Type B pancreatic cell (in vitro differentiated cells): ENCODE results near the gene NT5C3B. TPM values are rescaled to one million over a fixed set of nuclear protein-coding genes. Genes with fewer than 3 reads are reported as not detected.

Experiments
- DNase-seq: peaks from one replicate; pipeline ENCODE4 v3.0.0; 2021; ENCODE audit warnings: mixed read lengths; ENCODE audit not compliant: unreplicated experiment; ENCODE audit errors: extremely low spot score
- H3K27ac Mint-ChIP-seq: 2 replicates; pipeline ENCODE4 v1.8.0; 2021; ENCODE audit warnings: mild to moderate bottlenecking, mixed read lengths
- H3K27me3 Mint-ChIP-seq: 2 replicates; pipeline ENCODE4 v1.8.0; 2021; ENCODE audit warnings: mixed read lengths
- H3K36me3 Mint-ChIP-seq: 2 replicates; pipeline ENCODE4 v1.8.0; 2021; ENCODE audit warnings: mixed read lengths
- H3K4me1 Mint-ChIP-seq: one replicate; pipeline ENCODE4 v1.8.0; 2021; ENCODE audit warnings: mixed read lengths; ENCODE audit not compliant: unreplicated experiment
- H3K4me3 Mint-ChIP-seq: 2 replicates; pipeline ENCODE4 v1.8.0; 2021; ENCODE audit warnings: mild to moderate bottlenecking, mixed read lengths
- H3K9me3 Mint-ChIP-seq: 2 replicates; pipeline ENCODE4 v1.8.0; 2021; ENCODE audit warnings: mixed read lengths
- total RNA-seq: library from RNA; stranded (reverse); gene quantifications from 2 replicates; pipeline ENCODE4 v1.2.1, GENCODE V29; 2021; ENCODE audit warnings: low replicate concordance
- TF ChIP-seq, protein P1 (sequence below): fragments of 200-600 bp; sonication (generic); conservative IDR thresholded peaks from 2 replicates; pipeline ENCODE4 v1.5.0; 2021; ENCODE audit warnings: antibody characterized with exemption, mild to moderate bottlenecking

NT5C3B gene
- total RNA-seq, 1 donor from 2014 or later, result 74.8 TPM

DNA sequence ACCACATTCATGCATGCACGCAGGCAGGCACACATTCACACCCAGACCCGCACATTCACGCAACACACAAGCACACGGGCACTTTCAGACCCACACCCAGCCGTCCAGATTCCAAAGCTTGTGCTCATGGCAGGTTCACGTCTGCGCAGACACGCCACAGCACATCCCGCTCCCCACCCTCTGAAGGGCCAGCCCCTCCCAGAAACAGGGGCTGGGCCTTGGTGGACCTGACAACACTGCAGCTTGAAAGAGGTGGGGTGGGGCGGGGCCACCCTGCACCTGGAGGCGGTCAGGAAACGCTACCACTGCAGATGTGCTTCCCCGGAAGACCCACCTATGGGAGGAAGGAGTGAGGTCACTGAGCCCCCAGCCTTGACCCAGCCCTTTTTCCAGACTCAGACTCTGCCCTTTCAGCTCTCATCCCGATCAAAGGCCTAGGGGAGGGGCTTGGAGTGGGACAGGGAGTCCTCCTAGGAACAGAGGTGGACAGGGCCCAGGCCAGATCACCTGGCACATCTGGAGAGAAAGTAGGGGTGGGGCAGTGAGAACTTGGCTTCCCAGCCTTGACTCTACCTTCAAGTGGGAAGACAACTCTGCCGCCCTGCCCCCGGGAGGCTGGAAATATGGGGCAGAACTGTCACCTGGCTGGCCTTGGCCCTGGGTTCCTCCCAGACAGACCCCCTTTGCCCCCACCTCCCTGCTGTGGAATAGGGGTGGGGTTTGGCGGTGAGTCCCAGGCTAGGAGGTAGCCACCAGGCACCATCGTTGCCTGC, 35.2 kb downstream of the NT5C3B start:
- Mint-ChIP-seq H3K27me3 (no peaks in the 10 kb centered on the region), H3K4me1 (peaks cover 19% of the 10 kb centered on the region), H3K27ac (peak overlapping the region; percentile 98), H3K9me3 (no peaks in the 10 kb centered on the region), H3K4me3 (peak overlapping the region; percentile 80), H3K36me3 (peaks cover 4% of the 10 kb centered on the region)
- DNase-seq, result no peak
- TF ChIP-seq, protein P1, sequence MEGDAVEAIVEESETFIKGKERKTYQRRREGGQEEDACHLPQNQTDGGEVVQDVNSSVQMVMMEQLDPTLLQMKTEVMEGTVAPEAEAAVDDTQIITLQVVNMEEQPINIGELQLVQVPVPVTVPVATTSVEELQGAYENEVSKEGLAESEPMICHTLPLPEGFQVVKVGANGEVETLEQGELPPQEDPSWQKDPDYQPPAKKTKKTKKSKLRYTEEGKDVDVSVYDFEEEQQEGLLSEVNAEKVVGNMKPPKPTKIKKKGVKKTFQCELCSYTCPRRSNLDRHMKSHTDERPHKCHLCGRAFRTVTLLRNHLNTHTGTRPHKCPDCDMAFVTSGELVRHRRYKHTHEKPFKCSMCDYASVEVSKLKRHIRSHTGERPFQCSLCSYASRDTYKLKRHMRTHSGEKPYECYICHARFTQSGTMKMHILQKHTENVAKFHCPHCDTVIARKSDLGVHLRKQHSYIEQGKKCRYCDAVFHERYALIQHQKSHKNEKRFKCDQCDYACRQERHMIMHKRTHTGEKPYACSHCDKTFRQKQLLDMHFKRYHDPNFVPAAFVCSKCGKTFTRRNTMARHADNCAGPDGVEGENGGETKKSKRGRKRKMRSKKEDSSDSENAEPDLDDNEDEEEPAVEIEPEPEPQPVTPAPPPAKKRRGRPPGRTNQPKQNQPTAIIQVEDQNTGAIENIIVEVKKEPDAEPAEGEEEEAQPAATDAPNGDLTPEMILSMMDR, result no peak

- no peaks in the 10 kb centered on the region for H3K9me3 Mint-ChIP-seq
- H3K36me3 Mint-ChIP-seq, result peaks cover 4% of the 10 kb centered on the region
- TF ChIP-seq, protein P1, result no peak
- peaks cover 22% of the 10 kb centered on the region for H3K4me1 Mint-ChIP-seq
- peak overlapping the region; percentile 98 for H3K27ac Mint-ChIP-seq
- H3K27me3 Mint-ChIP-seq, result no peaks in the 10 kb centered on the region
- H3K4me3 Mint-ChIP-seq, result peak overlapping the region; percentile 24
- DNase-seq, result no peak
Observed at GRCh38 chr17:41799366-41799765, 36.7 kb downstream of the NT5C3B start.

- peak overlapping the region; percentile 59 for H3K27ac Mint-ChIP-seq
- TF ChIP-seq, protein P1, result no peak
- no peaks in the 10 kb centered on the region for H3K27me3 Mint-ChIP-seq
- no peak overlapping the region for H3K4me3 Mint-ChIP-seq
- no peaks in the 10 kb centered on the region for H3K9me3 Mint-ChIP-seq
- H3K4me1 Mint-ChIP-seq, result peaks cover 39% of the 10 kb centered on the region
- peaks cover 4% of the 10 kb centered on the region for H3K36me3 Mint-ChIP-seq
- no peak for DNase-seq
Observed at GRCh38 chr17:41797377-41797776, 38.7 kb downstream of the NT5C3B start.

- Mint-ChIP-seq H3K36me3 (no peaks in the 10 kb centered on the region), H3K27ac (peak overlapping the region; percentile 82), H3K4me3 (no peak overlapping the region), H3K4me1 (peaks cover 34% of the 10 kb centered on the region), H3K9me3 (no peaks in the 10 kb centered on the region), H3K27me3 (no peaks in the 10 kb centered on the region)
- DNase-seq, result no peak
- TF ChIP-seq, protein P1, result no peak
Observed at GRCh38 chr17:41796121-41796895, 39.7 kb downstream of the NT5C3B start.

- TF ChIP-seq, protein P1, result no peak
- no peaks in the 10 kb centered on the region for H3K27me3 Mint-ChIP-seq
- H3K27ac Mint-ChIP-seq, result peak overlapping the region; percentile 82
- H3K9me3 Mint-ChIP-seq, result no peaks in the 10 kb centered on the region
- no peak for DNase-seq
- H3K4me1 Mint-ChIP-seq, result peaks cover 27% of the 10 kb centered on the region
- H3K4me3 Mint-ChIP-seq, result no peak overlapping the region
- H3K36me3 Mint-ChIP-seq, result no peaks in the 10 kb centered on the region
Observed at GRCh38 chr17:41794540-41794975, 41.5 kb downstream of the NT5C3B start.
